MM.1S (cell line): ENCODE data around the gene LIG3.

ENCODE experiments used
- DNase-seq: peaks from one replicate; pipeline ENCODE4 v3.0.0-alpha.2; 2015
- H2AFZ ChIP-seq: fragments of 300-600 bp; sonication (generic); 2 replicates; pipeline ENCODE4 v1.6.0; 2016; ENCODE audit warnings: antibody characterized with exemption, low read length
- H3F3A ChIP-seq: fragments of 300-600 bp; sonication (generic); 2 replicates; pipeline ENCODE4 v1.6.1; 2016; ENCODE audit warnings: mild to moderate bottlenecking, antibody characterized with exemption, low read length, moderate library complexity, mixed read lengths; ENCODE audit not compliant: insufficient read depth
- H3K27ac ChIP-seq: fragments of 300-600 bp; sonication (generic); 2 replicates; pipeline ENCODE4 v1.5.1; 2016; ENCODE audit warnings: mild to moderate bottlenecking, low read length
- H3K27me3 ChIP-seq: fragments of 300-600 bp; sonication (generic); replicated peaks from 2 replicates; pipeline ENCODE4 v1.6.0; 2016; ENCODE audit warnings: low read length; ENCODE audit not compliant: insufficient read depth
- H3K36me3 ChIP-seq: fragments of 300-600 bp; sonication (generic); replicated peaks from 2 replicates; pipeline ENCODE4 v1.6.1; 2016; ENCODE audit warnings: mild to moderate bottlenecking, low read length, mixed read lengths; ENCODE audit not compliant: insufficient read depth
- H3K4me1 ChIP-seq: fragments of 300-600 bp; sonication (generic); 2 replicates; pipeline ENCODE4 v1.6.1; 2016; ENCODE audit warnings: low read length, mixed read lengths
- H3K4me2 ChIP-seq: fragments of 300-600 bp; sonication (generic); 2 replicates; pipeline ENCODE4 v1.6.0; 2016; ENCODE audit warnings: low read depth, low read length
- H3K4me3 ChIP-seq: fragments of 300-600 bp; sonication (generic); 2 replicates; pipeline ENCODE4 v1.5.1; 2016; ENCODE audit warnings: low read length, mixed read lengths
- H3K79me2 ChIP-seq: fragments of 300-600 bp; sonication (generic); 2 replicates; pipeline ENCODE4 v1.6.1; 2016; ENCODE audit warnings: mixed run types, low read length, mixed read lengths
- H3K9ac ChIP-seq: fragments of 300-600 bp; sonication (generic); 2 replicates; pipeline ENCODE4 v1.6.1; 2016; ENCODE audit warnings: low read length, mixed read lengths
- H3K9me2 ChIP-seq: fragments of 300-600 bp; sonication (generic); replicated peaks from 2 replicates; pipeline ENCODE4 v1.6.1; 2016; ENCODE audit warnings: mild to moderate bottlenecking, low read length, mixed read lengths; ENCODE audit not compliant: insufficient read depth
- H3K9me3 ChIP-seq: fragments of 300-600 bp; sonication (generic); replicated peaks from 2 replicates; pipeline ENCODE4 v1.6.1; 2016; ENCODE audit warnings: mild to moderate bottlenecking, low read length, mixed read lengths; ENCODE audit not compliant: insufficient read depth
- H4K20me1 ChIP-seq: fragments of 300-600 bp; sonication (generic); 2 replicates; pipeline ENCODE4 v1.6.1; 2016; ENCODE audit warnings: mild to moderate bottlenecking, low read length, moderate library complexity, mixed read lengths; ENCODE audit not compliant: insufficient read depth
- EZH2 ChIP-seq: fragments of 300-600 bp; sonication (generic); optimal IDR thresholded peaks from 2 replicates; pipeline ENCODE3; 2017; ENCODE audit warnings: low read depth, mild to moderate bottlenecking, antibody characterized with exemption, low read length, mixed read lengths
- EZH2phosphoT487 ChIP-seq: fragments of 300-600 bp; sonication (generic); IDR thresholded peaks from 2 replicates; pipeline ENCODE4 v1.6.1; 2018; ENCODE audit warnings: antibody characterized with exemption, low read length
- TF ChIP-seq, protein P1 (sequence below): fragments of 300-600 bp; sonication (generic); IDR thresholded peaks from 2 replicates; pipeline ENCODE4 v1.5.1; 2016; ENCODE audit warnings: antibody characterized with exemption, low read length, mixed read lengths

LIG3 gene

DNA sequence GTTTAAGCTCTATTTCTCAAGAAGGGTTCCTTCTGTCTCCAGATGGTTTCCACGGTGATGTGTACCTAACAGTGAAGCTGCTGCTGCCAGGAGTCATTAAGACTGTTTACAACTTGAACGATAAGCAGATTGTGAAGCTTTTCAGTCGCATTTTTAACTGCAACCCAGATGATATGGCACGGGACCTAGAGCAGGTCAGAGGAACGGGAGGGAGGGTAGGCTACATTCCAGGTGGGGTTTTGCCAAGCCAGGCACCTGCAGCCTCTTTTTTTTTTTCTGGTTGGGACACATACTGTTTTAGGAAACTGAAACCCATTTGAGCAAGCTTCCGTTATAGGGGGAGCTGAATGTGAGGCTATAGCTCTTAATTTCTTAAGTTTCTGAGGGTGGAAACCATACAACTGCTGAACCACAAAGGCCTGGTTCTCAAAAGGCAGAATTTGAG is 10.6 kb downstream of the LIG3 start:
- Histone ChIP-seq H3K9ac (peak overlapping the region; percentile 39; the same call in 1 of the 2 replicates), H3K9me2 (no peaks in the 10 kb centered on the region), H3K27ac (peak overlapping the region; percentile 79), H3K4me1 (peaks cover 47% of the 10 kb centered on the region), H3K4me2 (peak overlapping the region; percentile 38), H3K36me3 (peaks cover 26% of the 10 kb centered on the region), H3F3A (peaks cover 27% of the 10 kb centered on the region), H3K27me3 (no peaks in the 10 kb centered on the region), H3K79me2 (peaks cover 30% of the 10 kb centered on the region), H3K4me3 (peak overlapping the region; percentile 11; the same call in 1 of the 2 replicates), H2AFZ (0 out of 2 replicates have a peak overlapping the region, but pooled peaks have one; percentile 14), H3K9me3 (no peaks in the 10 kb centered on the region), H4K20me1 (no peaks in the 10 kb centered on the region)
- TF ChIP-seq EZH2, result no peak
- TF ChIP-seq EZH2phosphoT487, result no peak
- TF ChIP-seq, protein P1, sequence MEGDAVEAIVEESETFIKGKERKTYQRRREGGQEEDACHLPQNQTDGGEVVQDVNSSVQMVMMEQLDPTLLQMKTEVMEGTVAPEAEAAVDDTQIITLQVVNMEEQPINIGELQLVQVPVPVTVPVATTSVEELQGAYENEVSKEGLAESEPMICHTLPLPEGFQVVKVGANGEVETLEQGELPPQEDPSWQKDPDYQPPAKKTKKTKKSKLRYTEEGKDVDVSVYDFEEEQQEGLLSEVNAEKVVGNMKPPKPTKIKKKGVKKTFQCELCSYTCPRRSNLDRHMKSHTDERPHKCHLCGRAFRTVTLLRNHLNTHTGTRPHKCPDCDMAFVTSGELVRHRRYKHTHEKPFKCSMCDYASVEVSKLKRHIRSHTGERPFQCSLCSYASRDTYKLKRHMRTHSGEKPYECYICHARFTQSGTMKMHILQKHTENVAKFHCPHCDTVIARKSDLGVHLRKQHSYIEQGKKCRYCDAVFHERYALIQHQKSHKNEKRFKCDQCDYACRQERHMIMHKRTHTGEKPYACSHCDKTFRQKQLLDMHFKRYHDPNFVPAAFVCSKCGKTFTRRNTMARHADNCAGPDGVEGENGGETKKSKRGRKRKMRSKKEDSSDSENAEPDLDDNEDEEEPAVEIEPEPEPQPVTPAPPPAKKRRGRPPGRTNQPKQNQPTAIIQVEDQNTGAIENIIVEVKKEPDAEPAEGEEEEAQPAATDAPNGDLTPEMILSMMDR, result no peak
- DNase-seq, result peak; percentile 94

DNA sequence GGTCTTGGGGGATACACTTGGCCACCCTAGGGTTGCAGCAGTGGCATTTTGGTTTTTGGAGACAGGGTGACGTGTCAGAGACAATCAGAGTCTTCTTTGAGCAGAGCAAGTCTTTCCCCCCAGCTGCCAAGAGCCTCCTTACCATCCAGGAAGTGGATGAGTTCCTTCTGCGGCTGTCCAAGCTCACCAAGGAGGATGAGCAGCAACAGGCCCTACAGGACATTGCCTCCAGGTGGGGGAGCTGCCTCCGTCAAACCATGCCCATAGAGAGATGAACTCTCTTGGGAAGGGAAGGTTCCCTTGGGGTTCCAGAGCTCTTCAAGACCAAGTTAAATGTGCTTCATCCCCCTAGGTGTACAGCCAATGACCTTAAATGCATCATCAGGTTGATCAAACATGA is 11.3 kb downstream of the LIG3 start:
- peak overlapping the region; percentile 31 for H3K9ac ChIP-seq
- H4K20me1 ChIP-seq, result no peaks in the 10 kb centered on the region
- peak overlapping the region; percentile 38 for H3K4me2 ChIP-seq
- H3K9me3 ChIP-seq, result no peaks in the 10 kb centered on the region
- H3K36me3 ChIP-seq, result peaks cover 29% of the 10 kb centered on the region
- TF ChIP-seq, protein P1, result no peak
- TF ChIP-seq EZH2phosphoT487 (no peak), EZH2 (no peak)
- no peak for DNase-seq
- no peak overlapping the region for H2AFZ ChIP-seq
- peaks cover 27% of the 10 kb centered on the region for H3F3A ChIP-seq
- H3K4me1 ChIP-seq, result peaks cover 47% of the 10 kb centered on the region
- peak overlapping the region; percentile 79 for H3K27ac ChIP-seq
- no peaks in the 10 kb centered on the region for H3K9me2 ChIP-seq
- no peaks in the 10 kb centered on the region for H3K27me3 ChIP-seq
- peaks cover 29% of the 10 kb centered on the region for H3K79me2 ChIP-seq
- peak overlapping the region; percentile 0; the same call in 1 of the 2 replicates for H3K4me3 ChIP-seq

DNA sequence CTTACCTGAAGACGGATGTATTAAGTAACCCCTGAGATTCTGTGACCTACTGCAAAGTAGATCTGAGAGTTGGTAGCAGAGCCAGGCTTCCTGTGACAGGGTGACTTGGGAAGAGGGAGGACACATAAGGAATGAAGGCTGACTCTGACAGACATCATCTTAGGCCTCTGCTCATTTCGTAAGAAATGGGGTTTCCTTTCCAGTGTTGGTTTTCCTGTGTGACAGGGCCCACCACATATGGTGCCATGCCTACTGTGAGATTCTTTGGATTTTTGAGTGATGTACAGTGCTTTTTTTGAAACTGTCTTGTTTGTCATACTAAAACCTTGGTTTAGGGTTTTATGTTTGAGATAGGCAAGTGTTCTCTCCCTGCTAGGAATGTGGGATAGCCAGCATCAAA is 12.7 kb downstream of the LIG3 start:
- Histone ChIP-seq H3K9me2 (no peaks in the 10 kb centered on the region), H3K9me3 (no peaks in the 10 kb centered on the region), H3K27me3 (no peaks in the 10 kb centered on the region), H3K4me2 (no peak overlapping the region), H3K4me1 (peaks cover 47% of the 10 kb centered on the region), H3K36me3 (peaks cover 29% of the 10 kb centered on the region), H3K27ac (no peak overlapping the region), H3K9ac (no peak overlapping the region), H3K79me2 (peaks cover 29% of the 10 kb centered on the region), H2AFZ (no peak overlapping the region), H4K20me1 (no peaks in the 10 kb centered on the region), H3F3A (peaks cover 27% of the 10 kb centered on the region), H3K4me3 (no peak overlapping the region)
- no peak for DNase-seq
- TF ChIP-seq EZH2, result no peak
- TF ChIP-seq EZH2phosphoT487, result no peak
- TF ChIP-seq, protein P1, result no peak
